Right lobe of liver (tissue), 6 donors: ENCODE data around the gene JAG1. TPM values are rescaled to one million over a fixed set of nuclear protein-coding genes. Genes with fewer than 3 reads are reported as not detected.
"Not testable (repeated sequence)": the region's sequence is repeated elsewhere in the genome, so short reads cannot be mapped to it uniquely, and the experiment has no call there.

ENCODE experiments used
- ATAC-seq, 4 donors: fragments of 200-7000 bp; cut with Tn5 transposase; one replicate each; pipeline ENCODE4 v1.9.1; 2020; ENCODE audit warnings: mild to moderate bottlenecking in 4 of 4, moderate library complexity in 4 of 4
- DNase-seq, 3 donors: peaks; one replicate each; pipeline ENCODE4 v3.0.0-alpha.2; 2020
- H3K27ac ChIP-seq, 3 donors: fragments of 200-600 bp; one replicate each; pipeline ENCODE4 v1.8.0; 2022
- H3K27me3 ChIP-seq, 2 donors: fragments of 200-600 bp; one replicate each; pipeline ENCODE4 v1.8.0; 2022
- H3K36me3 ChIP-seq, 4 donors: fragments of 200-600 bp; sonication (generic) in 1 of 4; one replicate each; pipeline versions ENCODE4 v1.5.1 to v1.8.0; 2017 to 2022; ENCODE audit warnings: control low read depth in 1 of 4
- H3K4me1 ChIP-seq, 4 donors: fragments of 200-600 bp; sonication (generic) in 1 of 4; one replicate each; pipeline versions ENCODE4 v1.5.1 to v1.8.0; 2017 to 2022; ENCODE audit warnings: control low read depth in 1 of 4
- H3K4me3 ChIP-seq, 3 donors: fragments of 200-600 bp; one replicate each; pipeline ENCODE4 v1.8.0; 2022
- H3K9me3 ChIP-seq, 4 donors: fragments of 200-600 bp; sonication (generic) in 1 of 4; one replicate each; pipeline versions ENCODE4 v1.5.1 to v1.8.0; 2017 to 2022; ENCODE audit warnings: control low read depth in 1 of 4
- POLR2A ChIP-seq: fragments of 450-650 bp; IDR thresholded peaks from one replicate; pipeline ENCODE4 v1.6.1; 2017; ENCODE audit warnings: antibody characterized with exemption, mild to moderate bottlenecking
- WGBS: methylation state at CpG from one replicate; pipeline ENCODE4 v1.1.6; 2018; ENCODE audit warnings: low coverage, low lambda C conversion rate; ENCODE audit not compliant: insufficient coverage; ENCODE audit errors: missing lambda C conversion rate; 5-methylcytosine and 5-hydroxymethylcytosine counted together
- intact Hi-C, 2 donors: fragments of 100-400 bp; cut with DNase I; formaldehyde crosslinking; loops; one replicate each; pipeline versions ENCODE4 v1.11.2 to v1.14.1; 2022
- total RNA-seq, 6 experiments: library from RNA; depleted of rRNA in 2 of 6; stranded (reverse); fragments of >200 nt in 2 of 6; fragmentation: NEBNext Ultra II Directional in 3 of 6; extraction: Animal tissue kit (Norgen Biotek cat#: 25700) in 3 of 6; gene quantifications; one replicate each; pipeline versions ENCODE4 v1.1.0 to v1.2.4, GENCODE V29; 2016 to 2023
- TF ChIP-seq, protein P1 (sequence below), 4 donors: fragments of 200-600 bp in 3 of 4; fragments of 450-650 bp in 1 of 4; IDR thresholded peaks; one replicate each; pipeline versions ENCODE4 v1.5.1 to v1.8.0; 2016 to 2022; ENCODE audit warnings: antibody characterized with exemption in 4 of 4, mild to moderate bottlenecking in 2 of 4
- donor health status: DM: no; HTN: yes; CAD: no.
- donor health status: DM: no; HTN: no; CAD: no.
- donor health status: DM: no; HTN: no; CAD: no.
- donor health status: DM: no; HTN: yes; CAD: no.
- donor health status: DM: no; HTN: yes; CAD: no.

JAG1 gene
- total RNA-seq, 6 experiments from 2014 or later = 3.1 to 8.5 (median 6.7) TPM

DNA sequence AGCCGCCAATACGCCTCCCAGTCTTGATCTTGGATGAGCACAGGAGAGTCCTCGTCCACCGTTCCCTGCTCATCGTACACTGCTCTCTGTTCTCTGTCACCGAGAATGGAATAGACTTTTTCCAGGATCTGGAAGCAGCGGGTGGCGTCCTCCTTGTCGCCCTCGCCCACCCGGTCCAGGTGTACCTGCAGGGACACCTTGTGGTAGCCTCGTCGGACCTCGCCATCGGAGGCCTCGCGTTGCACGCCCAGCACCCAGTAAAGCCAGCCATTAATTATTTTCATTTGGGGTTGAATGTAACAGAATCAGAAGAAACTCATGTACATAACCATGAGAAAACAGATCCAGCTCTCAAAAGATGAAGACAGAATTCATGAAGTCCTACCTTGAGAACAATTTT, 59.9 kb downstream of the JAG1 start:
- intact Hi-C loops = no loop called here

DNA sequence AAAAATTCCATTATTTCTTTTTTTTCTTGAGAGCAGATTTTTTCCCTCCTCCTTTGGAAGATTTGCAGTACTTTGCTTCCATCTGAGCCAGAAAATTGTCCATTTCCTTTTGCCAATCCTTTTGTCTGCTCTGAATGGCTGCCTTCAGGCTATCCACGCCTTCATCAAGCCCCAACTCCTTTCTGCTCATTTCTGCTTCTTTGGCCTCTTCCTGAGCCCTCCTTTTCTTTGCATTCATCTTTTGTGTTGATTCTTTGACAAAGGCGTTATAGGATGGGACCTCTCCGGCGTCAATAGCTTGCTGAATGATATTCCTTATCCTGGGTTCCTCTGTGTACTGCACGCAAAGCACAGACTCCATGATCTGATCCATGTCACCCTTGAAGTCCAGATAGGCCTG, 60.4 kb downstream of the JAG1 start:
- H3K27me3 ChIP-seq, ATAC-seq, H3K27ac ChIP-seq, H3K9me3 ChIP-seq, H3K36me3 ChIP-seq, DNase-seq, H3K4me3 ChIP-seq, intact Hi-C loops, H3K4me1 ChIP-seq: not testable (repeated sequence)
- 93% methylated on average over 5 of the region's 5 CpGs for WGBS

More for the DNA sequence above, 59.9 kb downstream of the JAG1 start:
- no peak overlapping the region for H3K4me3 ChIP-seq
- no peaks in the 10 kb centered on the region for H3K36me3 ChIP-seq
- 98% methylated on average over 18 of the region's 18 CpGs for WGBS
- ATAC-seq = no peak
- no peaks in the 10 kb centered on the region for H3K4me1 ChIP-seq
- H3K27ac ChIP-seq = no peak overlapping the region
- TF ChIP-seq, protein P1, sequence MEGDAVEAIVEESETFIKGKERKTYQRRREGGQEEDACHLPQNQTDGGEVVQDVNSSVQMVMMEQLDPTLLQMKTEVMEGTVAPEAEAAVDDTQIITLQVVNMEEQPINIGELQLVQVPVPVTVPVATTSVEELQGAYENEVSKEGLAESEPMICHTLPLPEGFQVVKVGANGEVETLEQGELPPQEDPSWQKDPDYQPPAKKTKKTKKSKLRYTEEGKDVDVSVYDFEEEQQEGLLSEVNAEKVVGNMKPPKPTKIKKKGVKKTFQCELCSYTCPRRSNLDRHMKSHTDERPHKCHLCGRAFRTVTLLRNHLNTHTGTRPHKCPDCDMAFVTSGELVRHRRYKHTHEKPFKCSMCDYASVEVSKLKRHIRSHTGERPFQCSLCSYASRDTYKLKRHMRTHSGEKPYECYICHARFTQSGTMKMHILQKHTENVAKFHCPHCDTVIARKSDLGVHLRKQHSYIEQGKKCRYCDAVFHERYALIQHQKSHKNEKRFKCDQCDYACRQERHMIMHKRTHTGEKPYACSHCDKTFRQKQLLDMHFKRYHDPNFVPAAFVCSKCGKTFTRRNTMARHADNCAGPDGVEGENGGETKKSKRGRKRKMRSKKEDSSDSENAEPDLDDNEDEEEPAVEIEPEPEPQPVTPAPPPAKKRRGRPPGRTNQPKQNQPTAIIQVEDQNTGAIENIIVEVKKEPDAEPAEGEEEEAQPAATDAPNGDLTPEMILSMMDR (IDR thresholded peaks at IDR 0.05) = no peak
- TF ChIP-seq POLR2A = no peak
- no peaks in the 10 kb centered on the region for H3K9me3 ChIP-seq
- no peaks in the 10 kb centered on the region for H3K27me3 ChIP-seq
- no peak for DNase-seq

- TF ChIP-seq POLR2A = no peak
- TF ChIP-seq, protein P1 (IDR thresholded peaks at IDR 0.05) = peak in 3 of 4 donors; percentile 19 to 31 (median 27)
- H3K9me3 ChIP-seq = no peaks in the 10 kb centered on the region
- DNase-seq (peak in 1 of 3 donors; percentile 29), ATAC-seq (peak in 2 of 4 donors; percentile 40 to 49)
- H3K27ac ChIP-seq = no peak overlapping the region
- intact Hi-C loops = no loop called here
- H3K36me3 ChIP-seq = no peaks in the 10 kb centered on the region
- no peaks in the 10 kb centered on the region for H3K4me1 ChIP-seq
- no peak overlapping the region for H3K4me3 ChIP-seq
- no CpG with 5 or more reads among the region's 1 CpG for WGBS
- H3K27me3 ChIP-seq = no peaks in the 10 kb centered on the region
These were observed 62.4 kb downstream of the JAG1 start for GRCh38 chr20:10611357-10611756.

GRCh38 chr20:10610251-10610650, 63.5 kb downstream of the JAG1 start:
- H3K36me3 ChIP-seq = no peaks in the 10 kb centered on the region
- TF ChIP-seq POLR2A = no peak
- TF ChIP-seq, protein P1 (IDR thresholded peaks at IDR 0.05) = no peak
- ATAC-seq (no peak), DNase-seq (no peak)
- peak overlapping the region in 1 of 3 donors; percentile 8 for H3K27ac ChIP-seq
- 79% methylated on average over 3 of the region's 5 CpGs for WGBS
- intact Hi-C loops = no loop called here
- H3K4me3 ChIP-seq = no peak overlapping the region
- H3K4me1 ChIP-seq = no peaks in the 10 kb centered on the region
- no peaks in the 10 kb centered on the region for H3K27me3 ChIP-seq
- no peaks in the 10 kb centered on the region for H3K9me3 ChIP-seq

- Histone ChIP-seq H3K27me3 (no peaks in the 10 kb centered on the region), H3K27ac (peak overlapping the region in 1 of 3 donors; percentile 56), H3K4me3 (no peak overlapping the region), H3K36me3 (no peaks in the 10 kb centered on the region), H3K9me3 (no peaks in the 10 kb centered on the region), H3K4me1 (no peaks in the 10 kb centered on the region)
- DNase-seq (no peak), ATAC-seq (no peak)
- TF ChIP-seq, protein P1 (IDR thresholded peaks at IDR 0.05) = no peak
- no peak for TF ChIP-seq POLR2A
- intact Hi-C loops = no loop called here
These were observed 64.0 kb downstream of the JAG1 start for GRCh38 chr20:10609770-10610169.
